Measurements from ENCODE around the gene RHBDD3. TPM values are rescaled to one million over a fixed set of nuclear protein-coding genes. Genes with fewer than 3 reads are reported as not detected.
A peak's percentile ranks its signal among the peaks of the same experiment; 100 is the strongest.

RHBDD3 gene
- total and polyA plus RNA-seq, 2 experiments from 2014 or later: 55.0 to 115 TPM

DNA sequence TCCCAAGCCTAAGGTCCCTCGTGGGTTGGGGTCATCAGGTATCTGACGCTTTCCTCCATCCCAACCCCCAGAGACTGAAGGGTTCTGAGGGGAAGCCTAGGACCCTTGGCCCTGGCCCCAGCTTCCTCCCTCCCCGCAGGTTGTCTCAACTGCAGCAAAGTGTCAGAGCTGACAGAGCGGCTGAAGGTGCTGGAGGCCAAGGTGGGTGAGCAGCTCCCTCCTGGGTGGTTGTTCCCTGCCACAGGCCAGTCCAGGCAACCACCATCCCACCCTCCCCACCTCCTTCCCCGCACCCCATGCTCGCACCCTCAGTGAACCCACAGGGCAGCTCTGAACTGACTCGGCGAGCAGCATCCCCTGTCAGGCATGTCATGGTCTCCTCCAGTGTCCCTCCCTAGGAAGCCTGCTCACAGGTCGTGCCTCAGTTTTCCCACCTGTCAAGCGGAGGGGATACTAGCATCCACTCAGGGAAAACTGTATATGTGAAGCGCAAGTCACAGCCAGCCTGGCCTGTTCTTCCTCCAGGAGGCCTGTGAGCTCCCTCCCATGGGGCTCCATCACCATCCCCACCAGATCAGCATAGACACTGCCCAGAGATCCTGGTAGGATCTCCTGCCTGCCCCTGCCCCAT, 41.3 kb downstream of the RHBDD3 start (continued):
- TF ChIP-seq, protein P1, sequence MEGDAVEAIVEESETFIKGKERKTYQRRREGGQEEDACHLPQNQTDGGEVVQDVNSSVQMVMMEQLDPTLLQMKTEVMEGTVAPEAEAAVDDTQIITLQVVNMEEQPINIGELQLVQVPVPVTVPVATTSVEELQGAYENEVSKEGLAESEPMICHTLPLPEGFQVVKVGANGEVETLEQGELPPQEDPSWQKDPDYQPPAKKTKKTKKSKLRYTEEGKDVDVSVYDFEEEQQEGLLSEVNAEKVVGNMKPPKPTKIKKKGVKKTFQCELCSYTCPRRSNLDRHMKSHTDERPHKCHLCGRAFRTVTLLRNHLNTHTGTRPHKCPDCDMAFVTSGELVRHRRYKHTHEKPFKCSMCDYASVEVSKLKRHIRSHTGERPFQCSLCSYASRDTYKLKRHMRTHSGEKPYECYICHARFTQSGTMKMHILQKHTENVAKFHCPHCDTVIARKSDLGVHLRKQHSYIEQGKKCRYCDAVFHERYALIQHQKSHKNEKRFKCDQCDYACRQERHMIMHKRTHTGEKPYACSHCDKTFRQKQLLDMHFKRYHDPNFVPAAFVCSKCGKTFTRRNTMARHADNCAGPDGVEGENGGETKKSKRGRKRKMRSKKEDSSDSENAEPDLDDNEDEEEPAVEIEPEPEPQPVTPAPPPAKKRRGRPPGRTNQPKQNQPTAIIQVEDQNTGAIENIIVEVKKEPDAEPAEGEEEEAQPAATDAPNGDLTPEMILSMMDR (conservative IDR thresholded peaks at IDR 0.05; ENCODE audit: low read depth in 2 of 2): no peak
- no peak for TF ChIP-seq ZNF462 (CRISPR knock-in tag; IDR thresholded peaks at IDR 0.05)

- Mint-ChIP-seq H3K27me3 (ENCODE audit: insufficient read depth, low read depth, poor library complexity) (peaks cover 2% of the 10 kb centered on the region), H3K4me3 (no peak overlapping the region), H3K36me3 (ENCODE audit: low read depth) (no peaks in the 10 kb centered on the region), H3K4me1 (peaks cover 2% of the 10 kb centered on the region; the same call in 2 of the 3 replicates), H3K27ac (no peak overlapping the region), H3K9me3 (no peaks in the 10 kb centered on the region)
- Histone ChIP-seq H2AFZ (no peak overlapping the region), H3K4me2 (no peak overlapping the region), H4K20me1 (replicated peaks; ENCODE audit: insufficient read depth) (peaks cover 3% of the 10 kb centered on the region; the same call in 1 of the 2 replicates), H3K27ac (ENCODE audit: low read depth) (no peak overlapping the region), H3K36me3 (ENCODE audit: insufficient read depth) (no peaks in the 10 kb centered on the region), H3K4me3 (no peak overlapping the region), H3K9me2 (ENCODE audit: insufficient read depth) (no peaks in the 10 kb centered on the region), H3K27me3 (ENCODE audit: insufficient read depth) (0 out of 2 replicates have a peak, but pooled peaks cover 3% of the 10 kb centered on the region), H3F3A (replicated peaks; ENCODE audit: low read depth) (no peaks in the 10 kb centered on the region), H3K79me2 (replicated peaks; ENCODE audit: insufficient read depth) (no peaks in the 10 kb centered on the region), H3K4me1 (ENCODE audit: insufficient read depth) (no peaks in the 10 kb centered on the region)
- TF ChIP-seq ZNF114 (CRISPR knock-in tag; IDR thresholded peaks at IDR 0.05): no peak
- no peak for TF ChIP-seq STAT1 (IDR thresholded peaks at IDR 0.05; ENCODE audit: unreplicated experiment)
- no peak for TF ChIP-seq CREB1 (CRISPR knock-in tag; IDR thresholded peaks at IDR 0.05; ENCODE audit: low read depth)
- peak; percentile 30; the same call in 2 of the 3 replicates for ATAC-seq
- no peak for DNase-seq (ENCODE audit: low spot score)
Measured at GRCh38 chr22:29225422-29226090, 42.2 kb downstream of the RHBDD3 start.
